ENCODE measurements around the gene MVB12B. TPM values are rescaled to one million over a fixed set of nuclear protein-coding genes. Genes with fewer than 3 reads are reported as not detected.

Gene MVB12B
- total RNA-seq, 2 donors from 2014 or later = 10.4 to 13.9 TPM

GRCh38 chr9:126516561-126516935 lies 189.9 kb downstream of the MVB12B start:
- H3K4me1 Mint-ChIP-seq = peaks cover 18% of the 10 kb centered on the region
- H3K36me3 Mint-ChIP-seq (ENCODE audit: low read depth) = no peaks in the 10 kb centered on the region
- peak overlapping the region; percentile 87 for H3K27ac Mint-ChIP-seq
- H3K27me3 Mint-ChIP-seq = peaks cover 60% of the 10 kb centered on the region
- no peaks in the 10 kb centered on the region for H3K9me3 ChIP-seq (ENCODE audit: control insufficient read depth, low read length, poor library complexity, severe bottlenecking)
- peak overlapping the region; percentile 95 for H3K4me3 Mint-ChIP-seq
- DNase-seq (no peak), ATAC-seq (no peak)

- ATAC-seq (peak; percentile 67), DNase-seq (no peak)
- peaks cover 56% of the 10 kb centered on the region for H3K27me3 Mint-ChIP-seq
- H3K4me3 Mint-ChIP-seq = peak overlapping the region; percentile 95
- H3K4me1 Mint-ChIP-seq = peaks cover 18% of the 10 kb centered on the region
- no peaks in the 10 kb centered on the region for H3K9me3 ChIP-seq (ENCODE audit: control insufficient read depth, low read length, poor library complexity, severe bottlenecking)
- no peaks in the 10 kb centered on the region for H3K36me3 Mint-ChIP-seq (ENCODE audit: low read depth)
- peak overlapping the region; percentile 87 for H3K27ac Mint-ChIP-seq
Observed at GRCh38 chr9:126516936-126517832, 190.6 kb downstream of the MVB12B start.

GRCh38 chr9:126517833-126518356 lies 191.3 kb downstream of the MVB12B start:
- peaks cover 21% of the 10 kb centered on the region for H3K4me1 Mint-ChIP-seq
- peak overlapping the region; percentile 87 for H3K27ac Mint-ChIP-seq
- no peaks in the 10 kb centered on the region for H3K36me3 Mint-ChIP-seq (ENCODE audit: low read depth)
- ATAC-seq = no peak
- peaks cover 55% of the 10 kb centered on the region for H3K27me3 Mint-ChIP-seq
- DNase-seq = no peak
- no peaks in the 10 kb centered on the region for H3K9me3 ChIP-seq (ENCODE audit: control insufficient read depth, low read length, poor library complexity, severe bottlenecking)
- peak overlapping the region; percentile 95 for H3K4me3 Mint-ChIP-seq

DNA sequence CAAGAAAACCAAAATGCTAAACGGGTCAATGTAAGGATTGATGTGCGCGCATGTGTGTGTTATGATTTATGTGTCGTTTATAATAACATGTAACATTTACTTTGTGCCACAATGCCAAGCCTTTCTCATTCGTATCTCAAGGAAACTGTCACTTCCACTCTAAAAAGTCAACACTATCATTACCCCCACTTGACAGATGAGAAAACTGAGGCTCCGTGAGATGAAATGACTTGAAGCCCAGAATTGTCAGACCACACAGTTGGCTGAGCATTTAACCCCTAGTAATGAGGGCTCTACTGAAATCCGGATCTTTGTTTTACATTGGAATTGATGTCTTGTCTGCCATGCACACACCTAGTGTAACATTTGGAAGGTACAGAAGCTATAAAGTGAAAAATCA lies 192.1 kb downstream of the MVB12B start:
- H3K9me3 ChIP-seq (ENCODE audit: control insufficient read depth, low read length, poor library complexity, severe bottlenecking) = no peaks in the 10 kb centered on the region
- H3K27me3 Mint-ChIP-seq = peaks cover 48% of the 10 kb centered on the region
- H3K27ac Mint-ChIP-seq = no peak overlapping the region
- ATAC-seq = no peak
- no peaks in the 10 kb centered on the region for H3K36me3 Mint-ChIP-seq (ENCODE audit: low read depth)
- DNase-seq = no peak
- peaks cover 25% of the 10 kb centered on the region for H3K4me1 Mint-ChIP-seq
- H3K4me3 Mint-ChIP-seq = no peak overlapping the region

DNA sequence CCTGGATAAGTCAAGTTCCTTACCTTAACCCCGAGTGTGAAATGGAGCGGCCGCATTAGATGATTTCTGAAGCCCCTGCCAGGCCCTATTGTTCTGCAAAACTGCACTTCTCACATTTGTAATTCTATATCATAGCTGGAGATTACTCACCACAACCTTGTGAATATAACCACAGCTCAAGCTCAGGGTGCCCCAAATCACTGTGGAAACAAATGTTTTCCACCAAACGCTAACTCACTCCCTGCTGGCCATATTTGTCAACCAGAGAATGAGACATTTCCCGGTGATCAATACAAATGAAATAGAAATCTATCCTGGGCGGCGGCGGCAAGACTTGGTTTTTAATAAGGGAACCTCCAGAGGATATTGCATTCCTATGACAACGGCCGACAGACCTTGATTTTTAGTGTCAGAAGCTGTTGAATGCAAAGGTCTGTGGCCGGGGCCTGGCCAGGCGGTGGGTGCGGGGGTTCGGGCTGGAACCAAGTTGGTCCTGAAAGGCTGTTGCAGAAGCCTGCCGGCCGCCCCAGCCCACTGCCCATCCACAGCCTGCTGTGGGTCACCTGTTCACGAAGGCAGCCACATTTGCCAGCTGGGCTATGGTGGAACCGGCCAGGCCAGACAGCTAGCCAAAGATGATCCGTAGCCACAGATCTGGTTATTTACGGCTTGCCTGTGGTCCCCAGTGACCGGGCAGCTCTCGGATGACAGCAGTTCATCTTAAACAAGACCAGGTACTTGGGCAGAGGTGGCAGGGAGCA lies 193.2 kb downstream of the MVB12B start:
- Mint-ChIP-seq H3K36me3 (ENCODE audit: low read depth) (no peaks in the 10 kb centered on the region), H3K27ac (no peak overlapping the region), H3K4me3 (no peak overlapping the region), H3K4me1 (peaks cover 31% of the 10 kb centered on the region), H3K27me3 (peaks cover 56% of the 10 kb centered on the region)
- no peak for DNase-seq
- no peaks in the 10 kb centered on the region for H3K9me3 ChIP-seq (ENCODE audit: control insufficient read depth, low read length, poor library complexity, severe bottlenecking)
- ATAC-seq = no peak

DNA sequence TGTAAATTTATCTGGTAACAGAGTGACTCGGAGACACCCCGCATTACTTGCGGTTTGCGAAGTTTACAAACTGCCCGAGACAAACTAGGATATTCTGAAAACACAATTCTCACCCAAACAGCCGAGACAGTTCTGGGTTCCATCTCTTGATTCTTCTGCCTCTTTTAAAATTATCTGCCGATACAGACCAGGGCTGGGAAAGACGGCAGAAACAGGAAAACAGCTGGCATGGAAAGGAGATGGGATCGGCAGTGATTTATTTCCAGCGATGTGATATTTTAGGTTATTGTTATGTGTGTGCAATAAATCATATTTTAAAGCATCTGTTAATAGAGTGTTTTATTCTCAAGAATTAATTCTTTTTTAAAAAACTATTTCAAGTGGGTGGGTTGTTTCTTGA lies 193.8 kb downstream of the MVB12B start:
- H3K9me3 ChIP-seq (ENCODE audit: control insufficient read depth, low read length, poor library complexity, severe bottlenecking) = no peaks in the 10 kb centered on the region
- H3K36me3 Mint-ChIP-seq (ENCODE audit: low read depth) = no peaks in the 10 kb centered on the region
- H3K4me3 Mint-ChIP-seq = no peak overlapping the region
- H3K27me3 Mint-ChIP-seq = peaks cover 51% of the 10 kb centered on the region
- DNase-seq = no peak
- H3K4me1 Mint-ChIP-seq = peaks cover 30% of the 10 kb centered on the region
- no peak for ATAC-seq
- H3K27ac Mint-ChIP-seq = no peak overlapping the region

DNA sequence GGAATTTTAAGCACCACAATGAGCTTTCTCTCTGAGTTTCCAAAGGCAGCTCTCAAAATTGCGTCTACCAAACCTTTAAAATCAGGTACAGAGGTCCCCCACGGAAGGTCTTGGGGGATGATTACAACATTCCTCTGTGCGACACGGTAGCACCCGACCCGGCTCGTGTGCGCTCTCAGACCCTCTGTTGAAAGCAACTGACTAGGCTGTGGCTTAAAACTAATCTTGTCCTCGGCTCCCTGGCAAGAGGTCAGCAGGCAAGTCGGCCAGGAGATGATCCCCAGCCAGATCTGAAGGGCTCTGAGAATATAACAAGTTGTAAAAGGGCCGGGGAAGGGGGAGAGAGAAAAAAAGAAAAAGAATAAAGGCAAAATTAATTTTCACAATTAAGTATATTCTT lies 194.5 kb downstream of the MVB12B start:
- Mint-ChIP-seq H3K36me3 (ENCODE audit: low read depth) (no peaks in the 10 kb centered on the region), H3K4me3 (no peak overlapping the region), H3K27ac (no peak overlapping the region), H3K27me3 (peaks cover 47% of the 10 kb centered on the region), H3K4me1 (peaks cover 30% of the 10 kb centered on the region)
- ATAC-seq = no peak
- no peak for DNase-seq
- H3K9me3 ChIP-seq (ENCODE audit: control insufficient read depth, low read length, poor library complexity, severe bottlenecking) = no peaks in the 10 kb centered on the region

GRCh38 chr9:126521551-126521950 lies 194.9 kb downstream of the MVB12B start:
- no peak for ATAC-seq
- peaks cover 27% of the 10 kb centered on the region for H3K4me1 Mint-ChIP-seq
- peaks cover 45% of the 10 kb centered on the region for H3K27me3 Mint-ChIP-seq
- H3K27ac Mint-ChIP-seq = no peak overlapping the region
- H3K36me3 Mint-ChIP-seq (ENCODE audit: low read depth) = no peaks in the 10 kb centered on the region
- DNase-seq = no peak
- no peak overlapping the region for H3K4me3 Mint-ChIP-seq
- H3K9me3 ChIP-seq (ENCODE audit: control insufficient read depth, low read length, poor library complexity, severe bottlenecking) = no peaks in the 10 kb centered on the region

DNA sequence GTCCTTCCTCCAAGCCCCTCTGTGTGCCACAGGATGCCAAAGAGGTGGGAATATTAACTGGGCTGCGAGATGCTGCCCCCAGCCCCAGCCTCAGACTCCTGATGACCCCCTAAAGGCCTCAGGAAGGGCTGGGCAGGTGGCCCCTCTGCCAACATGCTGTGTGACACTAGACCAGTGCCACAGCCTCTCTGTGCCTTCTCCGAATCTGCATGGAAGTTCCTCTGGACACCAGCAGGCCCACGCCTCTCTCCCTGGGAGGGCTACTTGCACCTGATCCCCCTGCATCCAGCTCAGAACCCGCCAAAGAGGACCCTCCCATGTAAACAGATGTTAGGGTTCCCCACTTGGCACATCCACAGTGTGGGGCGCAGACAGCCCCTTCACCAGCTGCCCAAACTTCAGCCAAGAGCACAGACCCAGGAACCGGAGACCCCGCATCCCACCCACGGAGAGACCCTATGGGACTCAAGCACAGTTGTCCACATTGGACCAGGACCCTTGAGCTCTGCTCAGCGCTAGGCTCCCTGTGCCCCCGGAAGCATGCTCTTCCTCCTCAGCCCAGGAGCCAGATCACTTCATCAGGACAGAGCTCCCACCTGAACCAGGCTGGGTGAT lies 195.5 kb downstream of the MVB12B start:
- Mint-ChIP-seq H3K4me3 (no peak overlapping the region), H3K27ac (peak overlapping the region; percentile 27)

DNA sequence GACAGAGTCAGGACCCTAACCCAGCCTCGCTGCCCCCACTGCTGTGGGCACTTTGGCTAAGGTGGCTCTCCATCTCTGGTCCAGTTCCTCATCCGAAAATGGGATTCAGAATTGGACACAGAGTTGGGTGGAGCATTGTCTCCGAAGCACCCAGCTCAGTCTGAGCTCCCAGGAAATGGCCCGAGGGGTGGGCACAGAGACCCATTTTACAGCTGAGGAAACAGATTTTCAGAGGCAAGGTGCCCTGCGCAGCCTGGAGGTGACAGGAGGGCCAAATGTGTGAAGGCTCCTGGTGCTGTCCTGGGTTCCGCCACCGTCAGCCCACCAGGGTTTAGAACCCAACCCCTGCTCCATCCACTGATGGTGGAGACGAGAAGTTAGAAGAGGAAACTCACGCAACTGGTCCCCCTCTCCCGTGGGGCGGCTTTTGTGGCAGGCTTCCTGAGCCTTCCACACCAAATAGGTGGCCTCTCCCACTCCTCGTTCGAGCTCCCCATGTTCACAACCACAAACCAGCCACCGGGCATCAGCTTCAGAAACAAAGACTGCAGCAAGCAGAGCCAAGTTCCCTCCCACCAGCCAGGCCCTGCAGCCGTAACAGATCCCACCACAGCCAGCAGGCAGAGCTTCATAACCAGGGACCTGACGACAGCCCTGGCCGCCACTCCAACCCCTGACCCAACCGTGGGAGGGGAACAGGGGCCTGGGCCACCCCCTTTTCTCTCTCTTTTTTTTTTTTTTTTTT lies 196.2 kb downstream of the MVB12B start:
- H3K36me3 Mint-ChIP-seq (ENCODE audit: low read depth) = no peaks in the 10 kb centered on the region
- H3K9me3 ChIP-seq (ENCODE audit: control insufficient read depth, low read length, poor library complexity, severe bottlenecking) = no peaks in the 10 kb centered on the region
- peak overlapping the region; percentile 89 for H3K27ac Mint-ChIP-seq
- no peak overlapping the region for H3K4me3 Mint-ChIP-seq
- H3K4me1 Mint-ChIP-seq = peaks cover 18% of the 10 kb centered on the region
- DNase-seq (no peak), ATAC-seq (no peak)
- peaks cover 33% of the 10 kb centered on the region for H3K27me3 Mint-ChIP-seq

More for the DNA sequence above, 195.5 kb downstream of the MVB12B start:
- peaks cover 39% of the 10 kb centered on the region for H3K27me3 Mint-ChIP-seq
- DNase-seq = no peak
- H3K4me1 Mint-ChIP-seq = peaks cover 23% of the 10 kb centered on the region
- H3K36me3 Mint-ChIP-seq (ENCODE audit: low read depth) = no peaks in the 10 kb centered on the region
- H3K9me3 ChIP-seq (ENCODE audit: control insufficient read depth, low read length, poor library complexity, severe bottlenecking) = no peaks in the 10 kb centered on the region
- ATAC-seq = no peak

DNA sequence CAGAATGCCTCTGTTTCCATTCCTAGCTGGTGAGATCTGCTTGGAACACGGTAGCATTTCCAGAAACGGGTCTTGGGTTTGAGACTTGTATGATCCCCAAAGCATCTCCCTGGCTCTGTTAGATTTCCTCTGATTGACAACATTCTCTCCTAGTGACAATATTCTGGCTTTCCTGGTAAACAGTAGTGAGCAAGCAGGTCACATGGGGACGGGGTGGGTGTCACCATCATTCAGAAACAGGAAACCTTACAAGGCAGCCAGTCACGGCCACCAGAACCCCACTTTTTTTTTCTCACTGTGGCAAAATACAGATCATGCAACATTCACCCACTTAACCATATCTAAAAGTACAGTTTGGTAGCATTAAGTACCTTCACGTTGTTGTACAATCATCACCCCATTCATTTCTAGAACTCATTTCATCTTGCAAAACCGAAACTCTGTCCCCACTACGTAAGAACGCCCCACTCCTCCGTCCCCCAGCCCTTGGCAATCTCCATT lies 197.0 kb downstream of the MVB12B start:
- H3K27me3 Mint-ChIP-seq = peaks cover 29% of the 10 kb centered on the region
- no peak for DNase-seq

DNA sequence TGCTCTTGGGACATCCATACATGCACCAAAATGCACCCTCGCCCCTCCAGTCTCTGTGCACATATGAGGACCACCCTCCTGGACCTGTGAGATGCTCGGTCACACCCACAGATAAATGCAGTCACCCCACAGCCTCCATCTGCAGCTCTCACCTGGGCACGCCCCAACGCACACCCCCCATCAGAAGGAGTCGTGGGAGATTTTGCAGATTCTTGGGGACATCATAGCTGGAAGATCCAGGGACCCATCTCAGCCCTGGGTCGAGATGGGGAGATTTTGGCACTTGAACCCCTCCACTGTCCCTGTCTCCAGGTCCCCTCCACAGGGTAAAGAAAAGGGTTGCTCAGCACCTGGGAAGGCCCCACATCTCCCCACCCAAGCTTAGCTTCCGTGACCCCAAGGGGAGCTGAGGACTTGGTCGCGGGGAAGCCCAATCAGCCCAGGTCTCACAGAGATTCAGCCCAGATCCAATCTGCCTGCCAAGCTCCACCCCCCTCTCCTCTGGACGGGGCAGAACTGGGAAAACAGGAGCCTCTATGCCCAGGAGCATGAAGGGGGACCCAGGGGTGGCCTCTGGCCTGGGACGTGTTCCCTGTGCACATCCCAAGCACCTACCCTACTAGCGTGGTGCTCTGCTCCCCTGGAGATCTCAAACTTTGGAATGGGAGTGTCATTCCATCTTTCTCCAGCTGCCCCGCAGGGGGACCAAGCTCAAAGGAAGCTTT lies 197.9 kb downstream of the MVB12B start:
- Mint-ChIP-seq H3K27ac (peak overlapping the region; percentile 89), H3K27me3 (peaks cover 22% of the 10 kb centered on the region), H3K4me1 (peaks cover 16% of the 10 kb centered on the region), H3K4me3 (peak overlapping the region; percentile 88), H3K36me3 (ENCODE audit: low read depth) (no peaks in the 10 kb centered on the region)
- DNase-seq = no peak
- no peak for ATAC-seq
- no peaks in the 10 kb centered on the region for H3K9me3 ChIP-seq (ENCODE audit: control insufficient read depth, low read length, poor library complexity, severe bottlenecking)

More for the DNA sequence above, 197.0 kb downstream of the MVB12B start:
- peaks cover 18% of the 10 kb centered on the region for H3K4me1 Mint-ChIP-seq
- H3K27ac Mint-ChIP-seq = peak overlapping the region; percentile 89
- H3K4me3 Mint-ChIP-seq = peak overlapping the region; percentile 88
- H3K9me3 ChIP-seq (ENCODE audit: control insufficient read depth, low read length, poor library complexity, severe bottlenecking) = no peaks in the 10 kb centered on the region
- peak; percentile 85 for ATAC-seq
- no peaks in the 10 kb centered on the region for H3K36me3 Mint-ChIP-seq (ENCODE audit: low read depth)

All from T-helper 17 cell (primary cell).